ENCODE data around the gene ATP6V1F. TPM values are rescaled to one million over a fixed set of nuclear protein-coding genes. Genes with fewer than 3 reads are reported as not detected.
A peak's percentile ranks its signal among the peaks of the same experiment; 100 is the strongest.

The ATP6V1F gene
- total RNA-seq, 1 experiment from 2014 or later, result 115 TPM

GRCh38 chr7:128856001-128856718, 6.5 kb upstream of the ATP6V1F start:
- H3K27me3 Mint-ChIP-seq (ENCODE audit: low read depth), result no peaks in the 10 kb centered on the region; the same call in 1 of the 2 replicates
- H3K4me1 Mint-ChIP-seq, result peaks cover 14 to 22% of the 10 kb centered on the region in 2 experiments
- peaks cover 0 to 7% (median 0%) of the 10 kb centered on the region in 3 experiments; a peak in 1 of 7 replicates for H3K36me3 Mint-ChIP-seq (ENCODE audit: insufficient read depth in 1 of 3, low read depth in 3 of 3)
- H3K27me3 ChIP-seq (ENCODE audit: insufficient read depth, low read length), result no peaks in the 10 kb centered on the region
- TF ChIP-seq, protein P1, sequence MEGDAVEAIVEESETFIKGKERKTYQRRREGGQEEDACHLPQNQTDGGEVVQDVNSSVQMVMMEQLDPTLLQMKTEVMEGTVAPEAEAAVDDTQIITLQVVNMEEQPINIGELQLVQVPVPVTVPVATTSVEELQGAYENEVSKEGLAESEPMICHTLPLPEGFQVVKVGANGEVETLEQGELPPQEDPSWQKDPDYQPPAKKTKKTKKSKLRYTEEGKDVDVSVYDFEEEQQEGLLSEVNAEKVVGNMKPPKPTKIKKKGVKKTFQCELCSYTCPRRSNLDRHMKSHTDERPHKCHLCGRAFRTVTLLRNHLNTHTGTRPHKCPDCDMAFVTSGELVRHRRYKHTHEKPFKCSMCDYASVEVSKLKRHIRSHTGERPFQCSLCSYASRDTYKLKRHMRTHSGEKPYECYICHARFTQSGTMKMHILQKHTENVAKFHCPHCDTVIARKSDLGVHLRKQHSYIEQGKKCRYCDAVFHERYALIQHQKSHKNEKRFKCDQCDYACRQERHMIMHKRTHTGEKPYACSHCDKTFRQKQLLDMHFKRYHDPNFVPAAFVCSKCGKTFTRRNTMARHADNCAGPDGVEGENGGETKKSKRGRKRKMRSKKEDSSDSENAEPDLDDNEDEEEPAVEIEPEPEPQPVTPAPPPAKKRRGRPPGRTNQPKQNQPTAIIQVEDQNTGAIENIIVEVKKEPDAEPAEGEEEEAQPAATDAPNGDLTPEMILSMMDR (conservative IDR thresholded peaks at IDR 0.05), result no peak
- H4K5ac ChIP-seq (ENCODE audit: insufficient read length, low read depth, low read length), result no peak overlapping the region
- H3K4me2 ChIP-seq (ENCODE audit: insufficient read depth, insufficient read length, low read length), result no peak overlapping the region
- no peaks in the 10 kb centered on the region for H3K9me3 ChIP-seq (ENCODE audit: control insufficient read depth, low read depth, low read length)
- H2BK120ac ChIP-seq (ENCODE audit: low read depth, low read length, poor library complexity, severe bottlenecking), result no peak overlapping the region
- H3K27ac ChIP-seq (ENCODE audit: insufficient read length, low read depth, low read length), result no peak overlapping the region
- no peaks in the 10 kb centered on the region for H3K79me2 ChIP-seq (ENCODE audit: insufficient read depth, low read length)
- no peak overlapping the region for H3K56ac ChIP-seq (ENCODE audit: insufficient read length, low read depth, low read length)
- no peak overlapping the region for H3K18ac ChIP-seq (ENCODE audit: insufficient read length, low read depth, low read length)
- no peak overlapping the region for H2BK20ac ChIP-seq (ENCODE audit: low read depth, low read length, poor library complexity, severe bottlenecking)
- H3K4me1 ChIP-seq (ENCODE audit: insufficient read depth, low read length), result no peaks in the 10 kb centered on the region
- no peaks in the 10 kb centered on the region for H3K23me2 ChIP-seq (ENCODE audit: insufficient read length, low read depth, low read length, poor library complexity, severe bottlenecking)
- no peak overlapping the region for H2BK15ac ChIP-seq (ENCODE audit: low read depth, low read length)
- H3K4me3 Mint-ChIP-seq, result no peak overlapping the region
- H2BK12ac ChIP-seq (ENCODE audit: insufficient read length, low read depth, low read length), result no peak overlapping the region
- H3K14ac ChIP-seq (ENCODE audit: insufficient read depth, low read length), result no peak overlapping the region; the same call in 1 of the 2 replicates
- no peak overlapping the region for H4K8ac ChIP-seq (replicated peaks; ENCODE audit: insufficient read length, low read depth, low read length)
- WGBS (ENCODE audit: extremely low coverage, insufficient read length, low lambda C conversion rate), result no CpG with 5 or more reads among the region's 17 CpGs
- H2AFZ ChIP-seq (ENCODE audit: low read length), result no peak overlapping the region
- H3K4ac ChIP-seq (ENCODE audit: low read depth, low read length), result no peak overlapping the region
- DNase-seq, result no peak
- H2BK5ac ChIP-seq (ENCODE audit: insufficient read length, low read length), result no peak overlapping the region
- H3T11ph ChIP-seq (ENCODE audit: low read length), result no peak overlapping the region
- peak overlapping the region in 1 of 3 experiments; percentile 51; a peak in 1 of 7 replicates for H3K27ac Mint-ChIP-seq
- no peaks in the 10 kb centered on the region for H4K20me1 ChIP-seq (ENCODE audit: control insufficient read depth, insufficient read depth, insufficient read length)
- no peaks in the 10 kb centered on the region for H3K9me3 Mint-ChIP-seq
- H3K79me1 ChIP-seq (ENCODE audit: insufficient read depth, low read depth, low read length, poor library complexity, severe bottlenecking), result no peaks in the 10 kb centered on the region
- H4K91ac ChIP-seq (ENCODE audit: insufficient read length, low read depth, low read length), result no peak overlapping the region
- H2AK5ac ChIP-seq (ENCODE audit: insufficient read length, low read length), result no peak overlapping the region
- H3K9ac ChIP-seq (ENCODE audit: extremely low read depth, insufficient read length, low read length), result no peak overlapping the region
- H3K23ac ChIP-seq (ENCODE audit: insufficient read length, low read depth, low read length), result no peak overlapping the region

All from H9 (cell line).